Lower leg skin (tissue), 3 donors: ENCODE results near the gene MBNL2.

ENCODE experiments used
- POLR2A ChIP-seq, 2 donors: fragments of 450-650 bp; IDR thresholded peaks; one replicate each; pipeline ENCODE4 v1.6.1; 2016 to 2017; ENCODE audit warnings: antibody characterized with exemption in 2 of 2, mild to moderate bottlenecking in 1 of 2, moderate library complexity in 1 of 2
- TF ChIP-seq, protein P1 (sequence below), 3 donors: fragments of 450-650 bp; IDR thresholded peaks; one replicate each; pipeline ENCODE4 v1.5.1; 2016; ENCODE audit warnings: antibody characterized with exemption in 3 of 3, mild to moderate bottlenecking in 3 of 3, moderate library complexity in 2 of 3

DNA sequence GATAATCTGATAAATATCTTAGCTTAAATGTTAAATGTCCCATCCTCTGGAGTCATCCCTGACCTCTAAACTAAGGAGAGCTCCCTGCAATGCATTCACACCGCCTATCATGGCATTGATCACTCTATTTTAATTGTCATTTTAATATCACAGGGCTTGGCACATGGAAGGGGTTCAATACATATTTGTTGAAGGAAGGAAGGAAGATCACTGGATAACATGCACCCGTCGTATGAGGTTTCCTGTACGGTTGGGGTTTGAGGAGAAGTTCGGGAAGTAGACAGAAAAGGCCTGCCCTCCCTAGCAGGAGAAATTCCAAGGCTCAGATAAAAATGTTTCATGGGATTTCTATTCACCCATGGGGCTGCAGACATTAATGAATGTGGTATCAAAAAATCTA lies 102.0 kb downstream of the MBNL2 start:
- TF ChIP-seq, protein P1, sequence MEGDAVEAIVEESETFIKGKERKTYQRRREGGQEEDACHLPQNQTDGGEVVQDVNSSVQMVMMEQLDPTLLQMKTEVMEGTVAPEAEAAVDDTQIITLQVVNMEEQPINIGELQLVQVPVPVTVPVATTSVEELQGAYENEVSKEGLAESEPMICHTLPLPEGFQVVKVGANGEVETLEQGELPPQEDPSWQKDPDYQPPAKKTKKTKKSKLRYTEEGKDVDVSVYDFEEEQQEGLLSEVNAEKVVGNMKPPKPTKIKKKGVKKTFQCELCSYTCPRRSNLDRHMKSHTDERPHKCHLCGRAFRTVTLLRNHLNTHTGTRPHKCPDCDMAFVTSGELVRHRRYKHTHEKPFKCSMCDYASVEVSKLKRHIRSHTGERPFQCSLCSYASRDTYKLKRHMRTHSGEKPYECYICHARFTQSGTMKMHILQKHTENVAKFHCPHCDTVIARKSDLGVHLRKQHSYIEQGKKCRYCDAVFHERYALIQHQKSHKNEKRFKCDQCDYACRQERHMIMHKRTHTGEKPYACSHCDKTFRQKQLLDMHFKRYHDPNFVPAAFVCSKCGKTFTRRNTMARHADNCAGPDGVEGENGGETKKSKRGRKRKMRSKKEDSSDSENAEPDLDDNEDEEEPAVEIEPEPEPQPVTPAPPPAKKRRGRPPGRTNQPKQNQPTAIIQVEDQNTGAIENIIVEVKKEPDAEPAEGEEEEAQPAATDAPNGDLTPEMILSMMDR (IDR thresholded peaks at IDR 0.05) = no peak
- no peak for TF ChIP-seq POLR2A (IDR thresholded peaks at IDR 0.05)
